Activated T-helper 1 cell treated with anti-CD3 and anti-CD28 coated beads, Interleukin-2, amount 50 U/mL, for 16 hours (primary cell): ENCODE data around the gene TRPM3.
A peak's percentile ranks its signal among the peaks of the same experiment; 100 is the strongest.

ENCODE experiments used
- DNase-seq, 2 donors: peaks; one replicate each; pipeline ENCODE4 v3.0.0-alpha.2; 2020; ENCODE audit warnings: low read depth in 1 of 2, low spot score in 1 of 2

Gene TRPM3

GRCh38 chr9:70615464-70616138 lies 505.8 kb downstream of the TRPM3 start:
- DNase-seq = no peak

- DNase-seq = no peak
These were observed 506.5 kb downstream of the TRPM3 start for GRCh38 chr9:70614786-70615463.

DNA sequence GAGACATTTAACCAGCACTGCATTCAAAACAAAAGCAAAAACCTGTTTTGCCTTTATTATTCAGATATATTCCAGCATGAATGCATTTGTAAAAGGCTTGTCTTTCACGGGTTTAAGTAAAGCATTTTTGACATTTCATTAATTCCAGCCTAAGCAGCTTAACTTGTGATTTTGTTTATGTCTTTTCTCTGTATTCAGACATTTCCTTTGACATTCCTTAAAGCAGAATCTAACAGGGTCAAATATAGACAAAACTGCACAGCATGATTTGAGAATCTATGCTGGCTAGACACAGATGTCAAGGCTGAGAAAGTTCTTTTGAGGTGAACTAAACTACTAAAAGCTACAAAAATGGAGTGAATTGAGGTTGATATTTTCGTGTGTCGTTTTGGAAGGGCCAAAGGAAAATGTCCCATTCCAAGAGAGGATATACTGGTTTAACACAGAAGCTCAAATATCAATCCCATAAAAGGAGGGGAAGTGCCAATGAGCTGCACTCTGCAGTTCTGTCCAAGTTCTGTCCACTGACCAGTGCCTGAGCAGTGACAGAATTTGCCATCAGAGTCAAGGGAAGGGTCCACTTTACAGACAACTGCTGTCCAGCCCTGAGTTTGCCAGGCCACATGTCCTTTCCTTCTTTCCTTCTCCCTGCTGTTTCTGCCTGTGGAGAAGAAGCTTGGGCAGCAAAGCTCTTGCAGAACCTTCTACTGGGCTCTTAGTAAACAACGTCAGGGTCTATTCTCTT lies 508.2 kb downstream of the TRPM3 start:
- DNase-seq = no peak

DNA sequence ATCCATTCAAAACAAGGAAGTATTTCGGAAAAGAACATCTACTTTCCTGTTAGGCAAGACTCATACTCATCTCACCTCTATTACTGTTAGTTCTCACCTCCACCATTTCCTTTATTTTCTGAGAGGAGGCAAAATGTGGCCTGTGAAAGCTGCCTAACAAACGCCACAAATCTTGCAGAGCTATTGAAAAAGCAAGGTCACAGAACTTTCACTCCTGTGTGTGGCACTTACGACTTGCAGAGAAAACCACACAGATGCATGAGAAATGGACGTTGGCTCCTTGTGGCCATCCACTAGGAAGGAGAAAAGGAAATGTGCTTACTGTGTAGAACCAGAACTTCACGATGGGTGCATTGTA lies 511.2 kb downstream of the TRPM3 start:
- no peak for DNase-seq

DNA sequence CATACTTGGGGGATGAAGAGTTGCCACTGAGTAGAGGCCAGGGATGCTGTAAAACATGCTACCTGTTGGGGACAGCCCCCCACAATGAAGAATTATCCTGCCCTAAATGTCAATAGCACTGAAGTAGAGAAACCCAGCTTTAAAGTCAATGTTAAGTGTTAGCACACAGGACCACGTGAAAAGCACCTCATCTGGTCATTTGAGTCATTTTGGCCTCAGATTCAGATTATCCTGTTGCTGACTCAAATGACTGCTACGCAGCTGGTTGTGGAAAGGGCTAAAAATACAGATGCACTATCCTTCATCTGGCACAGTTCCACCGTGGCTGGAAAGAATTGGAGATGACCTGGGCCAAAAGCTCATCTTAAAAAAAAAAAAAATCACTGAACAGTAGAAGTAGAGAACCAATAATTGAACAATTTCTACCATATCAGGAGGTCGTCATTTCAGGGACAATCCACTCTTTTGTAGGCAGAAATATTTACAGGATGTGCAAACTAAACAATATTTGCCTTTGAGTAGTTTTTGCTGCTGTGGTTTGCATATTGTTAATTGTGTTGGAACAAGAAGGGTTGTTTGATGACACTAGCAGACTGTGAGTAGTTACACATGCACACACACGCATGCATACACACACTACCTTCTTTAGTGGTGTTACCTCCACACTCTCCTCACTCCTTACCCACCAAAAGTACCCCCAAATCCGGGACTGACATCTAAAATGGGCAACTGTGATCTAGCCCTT lies 511.7 kb downstream of the TRPM3 start:
- no peak for DNase-seq

DNA sequence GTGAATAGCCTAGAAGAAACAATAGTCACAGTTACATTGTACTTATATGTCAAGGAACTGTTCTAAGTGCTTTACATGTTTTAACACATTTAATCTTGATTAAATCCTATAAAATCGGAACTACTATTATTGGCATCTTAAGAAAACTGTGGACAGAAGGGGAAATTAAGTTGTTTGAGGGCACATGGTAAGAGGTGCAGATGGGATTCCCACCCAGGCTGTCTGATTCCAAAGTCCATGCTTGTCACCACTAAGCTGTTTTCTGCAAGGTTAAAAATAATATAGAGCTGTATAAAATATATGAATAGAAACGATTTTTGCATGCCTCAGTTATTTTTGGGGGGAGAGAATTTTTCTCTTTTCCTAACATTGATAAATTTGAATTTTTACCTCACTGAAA lies 512.4 kb downstream of the TRPM3 start:
- DNase-seq = no peak

GRCh38 chr9:70607926-70608325 lies 513.5 kb downstream of the TRPM3 start:
- no peak for DNase-seq

- no peak for DNase-seq
These were observed 514.1 kb downstream of the TRPM3 start for GRCh38 chr9:70607329-70607728.

DNA sequence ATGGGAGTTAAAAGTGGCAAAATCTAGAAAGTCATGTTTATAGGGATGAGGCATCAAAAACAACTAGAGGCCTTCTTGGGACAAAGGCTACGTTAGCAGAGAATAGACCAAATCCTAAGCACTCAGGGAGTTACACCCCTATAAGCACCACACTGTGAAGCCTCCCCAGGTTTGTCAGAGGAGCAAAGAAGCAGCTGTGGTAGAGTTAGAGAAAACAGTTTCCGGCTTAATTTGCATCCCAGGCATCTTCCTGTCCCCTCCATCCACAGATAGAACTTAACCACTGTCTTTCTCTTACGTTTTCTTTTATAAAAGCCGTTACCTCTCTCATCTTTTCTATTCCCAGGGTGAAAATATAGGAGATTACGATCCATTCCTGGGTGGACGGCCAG lies 518.4 kb downstream of the TRPM3 start:
- no peak for DNase-seq

DNA sequence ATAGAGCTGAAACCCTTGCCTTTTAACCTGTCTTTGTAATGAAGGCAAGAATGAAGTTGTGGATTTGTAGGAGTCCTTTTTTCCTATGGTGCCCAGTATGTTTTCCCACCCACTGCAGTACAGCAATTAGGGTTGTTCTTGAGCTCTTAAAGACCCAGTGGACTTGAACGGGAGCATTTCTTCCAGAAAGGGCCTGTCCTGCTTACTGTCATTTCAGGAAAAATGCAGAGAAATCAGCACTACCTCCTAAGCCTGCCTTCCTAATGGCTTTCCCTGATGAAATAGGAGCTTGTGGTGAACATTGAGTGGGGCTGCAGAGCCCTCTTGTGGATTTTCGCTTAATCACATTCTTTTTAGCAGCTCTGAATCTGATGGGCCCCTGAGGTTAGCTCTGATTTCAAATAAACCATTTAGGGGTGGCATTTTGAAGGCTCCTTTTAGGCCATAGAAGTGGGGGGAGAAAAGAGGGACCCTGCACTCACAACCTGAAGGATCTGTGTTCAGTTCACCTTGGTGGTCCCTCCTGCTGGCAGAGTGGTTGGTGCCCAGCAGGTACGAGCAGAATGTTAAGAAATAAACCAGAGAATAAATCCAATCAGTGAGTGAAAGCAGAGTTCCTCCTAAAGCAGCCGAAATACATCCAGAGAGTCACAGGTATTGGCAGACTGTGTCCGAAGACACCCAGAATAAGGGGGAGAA lies 519.0 kb downstream of the TRPM3 start:
- DNase-seq = peak in 1 of 2 donors; percentile 4

GRCh38 chr9:70601000-70601951 lies 520.1 kb downstream of the TRPM3 start:
- no peak for DNase-seq

- no peak for DNase-seq
These were observed 520.9 kb downstream of the TRPM3 start for GRCh38 chr9:70600506-70600905.

DNA sequence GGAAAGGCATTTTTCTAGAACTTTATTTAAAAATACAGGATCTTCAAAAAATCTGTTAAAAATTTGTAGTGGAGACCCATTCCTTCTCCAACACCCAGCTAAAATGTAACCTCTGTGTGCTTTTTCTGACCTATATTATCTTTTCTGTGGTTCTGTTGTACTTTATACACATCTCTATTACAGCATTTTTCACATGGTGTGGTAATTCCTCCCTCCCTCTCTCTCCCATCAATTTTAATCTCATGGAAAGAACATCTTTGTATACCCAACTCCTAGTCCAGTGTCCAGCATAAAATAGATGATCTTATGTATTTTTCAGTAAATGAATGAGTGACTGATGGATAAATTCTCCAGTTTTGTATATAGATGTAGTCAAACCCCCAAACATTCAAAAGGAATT lies 523.5 kb downstream of the TRPM3 start:
- no peak for DNase-seq

DNA sequence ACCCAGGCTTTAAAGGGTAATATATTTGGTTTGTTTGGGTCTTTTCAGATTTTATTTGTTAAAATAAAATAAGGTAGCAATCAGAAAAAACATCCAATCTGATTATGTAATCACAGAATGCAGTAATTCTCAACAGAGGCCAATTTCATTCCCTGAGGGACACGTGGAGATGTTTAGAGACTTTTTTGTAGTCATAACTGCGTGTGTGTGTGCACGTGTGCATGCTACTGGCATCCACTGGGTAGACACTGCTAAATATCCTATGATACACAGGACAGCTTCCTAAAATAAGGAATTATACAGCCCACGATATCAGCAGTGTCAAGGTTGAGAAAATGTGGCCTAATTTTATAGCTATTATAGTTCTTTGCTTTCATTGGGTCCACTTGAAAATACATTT lies 526.2 kb downstream of the TRPM3 start:
- DNase-seq = no peak

DNA sequence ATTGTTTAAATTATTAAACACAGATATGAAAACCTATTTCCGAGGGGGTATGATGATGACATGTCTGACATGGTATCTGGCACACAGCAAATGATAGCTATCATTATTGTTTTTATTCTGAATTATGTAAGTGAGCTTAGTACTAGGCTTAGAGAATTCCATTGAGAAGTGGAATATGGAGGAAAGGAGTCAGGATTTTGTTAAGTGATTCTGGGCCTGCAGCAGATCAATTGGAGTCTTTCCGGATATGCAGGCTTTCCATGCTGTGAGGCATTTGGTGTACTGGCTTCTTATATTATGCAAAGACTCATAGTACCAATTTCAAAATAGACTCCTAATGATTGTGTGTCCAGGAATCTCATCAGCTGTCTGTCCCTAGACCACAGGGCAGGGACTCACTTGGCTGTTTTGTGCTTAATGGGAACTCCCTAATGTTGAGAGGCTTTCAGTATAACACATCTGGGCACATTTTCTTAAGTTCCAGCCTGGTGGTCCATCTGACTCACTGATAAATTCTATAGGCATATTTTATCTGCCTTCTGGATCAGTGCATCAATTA lies 527.0 kb downstream of the TRPM3 start:
- no peak for DNase-seq

- no peak for DNase-seq
These were observed 528.2 kb downstream of the TRPM3 start for GRCh38 chr9:70593241-70593640.

DNA sequence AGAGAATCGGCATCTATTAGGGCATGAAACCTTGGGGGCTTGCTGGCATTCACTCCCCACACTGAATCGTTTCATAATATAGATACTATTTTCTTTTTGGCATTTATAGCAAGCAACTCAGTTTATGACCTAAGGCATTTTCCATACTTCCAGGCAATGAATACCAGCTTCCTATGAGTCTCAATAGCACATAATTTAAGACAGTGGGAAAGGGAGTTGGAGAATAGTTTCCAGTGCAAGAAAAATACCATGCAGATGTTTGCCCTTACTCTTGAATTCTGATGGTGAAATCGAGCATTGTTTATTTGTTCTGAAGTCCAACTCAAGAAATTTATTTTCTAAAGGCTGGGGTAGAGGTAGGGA lies 531.1 kb downstream of the TRPM3 start:
- no peak for DNase-seq

DNA sequence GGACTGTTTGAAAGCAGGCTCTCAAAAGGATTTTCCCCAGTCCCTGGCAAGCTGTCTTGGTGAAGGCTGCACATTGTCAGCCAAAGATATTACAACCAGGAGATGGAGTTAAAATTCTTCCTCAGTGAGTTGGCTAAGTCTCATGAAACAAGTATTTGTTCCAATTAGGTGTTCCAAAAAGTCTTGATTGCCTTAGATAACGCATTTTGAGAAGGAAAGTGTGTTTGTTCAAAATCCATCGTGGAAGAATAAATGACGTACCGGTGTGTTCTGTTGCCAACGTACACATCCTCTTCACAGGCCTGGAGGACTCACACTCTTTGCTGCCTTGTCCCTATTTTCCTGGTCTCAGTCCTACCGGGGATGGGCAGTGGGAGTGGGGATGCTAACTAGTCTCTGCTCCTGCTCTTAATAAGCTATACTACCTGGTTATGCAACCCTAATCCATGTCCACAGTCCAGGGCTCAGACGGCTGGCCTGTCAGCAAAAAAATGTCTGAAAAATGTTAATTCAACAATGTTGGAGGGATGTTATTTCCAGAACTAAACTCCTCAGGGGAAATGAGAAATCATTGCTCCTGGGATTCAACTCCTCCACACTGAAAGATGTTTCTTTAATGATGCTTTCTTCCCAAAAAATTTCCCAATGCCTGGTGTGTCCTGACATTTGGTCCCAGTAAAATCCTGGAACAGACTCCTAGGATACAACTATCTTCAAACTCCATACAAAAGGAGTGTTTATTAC lies 531.7 kb downstream of the TRPM3 start:
- DNase-seq = no peak

GRCh38 chr9:70588999-70589398 lies 532.4 kb downstream of the TRPM3 start:
- DNase-seq = no peak
